Esophagus mucosa (tissue), 1 donor: ENCODE data around the gene FAM241A. TPM values are rescaled to one million over a fixed set of nuclear protein-coding genes. Genes with fewer than 3 reads are reported as not detected.
"Not testable (repeated sequence)": the region's sequence is repeated elsewhere in the genome, so short reads cannot be mapped to it uniquely, and the experiment has no call there.

Experiments
- ATAC-seq: fragments of 200-7000 bp; cut with Tn5 transposase; one replicate; pipeline ENCODE4 v1.9.1; 2020
- total RNA-seq: library from RNA; stranded (reverse); gene quantifications from one replicate; pipeline ENCODE4 v1.2.4, GENCODE V29; 2023
- donor health status: DM: yes; HTN: yes; CAD: no.

Gene FAM241A
- total RNA-seq, 1 donor from 2014 or later, result 2.7 TPM

DNA sequence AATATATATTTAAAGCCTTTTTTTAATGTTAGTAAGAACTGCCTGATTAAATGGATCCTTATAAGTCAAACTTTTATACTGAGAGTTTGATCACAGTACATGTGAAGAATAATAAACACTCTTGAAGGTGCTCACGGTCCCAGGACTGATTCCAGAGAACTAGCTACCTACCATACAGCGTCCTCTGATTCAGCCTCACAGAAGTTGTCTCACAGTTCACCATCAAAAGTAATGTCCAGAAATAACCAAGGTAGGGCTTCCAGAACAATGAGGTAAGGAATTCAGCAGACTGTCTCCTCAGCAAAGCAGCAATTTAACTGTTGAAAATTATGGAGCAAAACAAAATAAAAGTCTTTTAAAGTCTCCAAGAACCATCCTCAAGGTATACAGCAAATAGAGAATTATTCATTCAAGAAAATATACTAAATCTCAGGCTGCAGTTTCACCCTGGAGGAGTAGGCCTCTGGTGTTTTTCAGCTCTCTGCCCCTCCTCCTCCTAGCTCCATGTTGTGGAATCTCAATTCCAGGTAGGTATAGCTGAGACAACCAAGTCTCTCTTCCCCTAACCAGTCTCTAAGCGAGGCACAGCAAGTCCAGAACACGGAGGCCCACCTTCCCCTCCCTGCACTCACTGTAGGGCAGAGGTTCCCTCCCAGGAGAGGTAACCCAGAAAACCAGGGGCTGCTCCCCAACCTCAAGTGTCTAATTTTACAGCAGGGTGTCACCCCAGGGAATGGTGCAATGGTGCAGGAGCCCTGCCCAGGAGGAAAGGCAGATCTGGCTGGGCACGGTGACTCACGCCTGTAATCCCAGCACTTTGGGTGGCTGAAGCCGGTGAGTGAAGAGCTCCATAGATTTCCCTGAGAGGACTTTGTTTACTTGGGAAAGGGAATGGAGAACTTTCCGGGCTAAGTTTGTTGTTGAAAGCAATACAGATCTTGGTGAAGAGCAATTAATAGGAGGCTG lies 28.6 kb downstream of the FAM241A start:
- ATAC-seq, result peak; percentile 96

DNA sequence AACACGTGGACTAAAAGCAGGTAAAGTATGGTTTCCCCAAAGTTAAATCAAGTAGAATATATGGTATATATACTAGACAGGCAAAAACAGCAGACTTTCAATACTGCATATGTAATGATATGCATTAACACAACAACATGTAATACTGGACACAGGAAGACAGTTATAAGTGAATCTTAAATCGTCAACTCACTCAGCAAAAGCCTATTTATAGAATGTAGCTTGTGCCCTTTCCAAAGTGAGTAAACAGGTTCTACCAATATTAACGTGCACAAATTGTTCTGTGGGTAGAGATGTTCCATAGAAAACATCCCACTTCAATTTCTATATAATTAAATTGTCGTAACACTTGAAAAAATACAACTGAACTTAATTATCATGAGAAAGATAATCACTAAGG lies 30.6 kb downstream of the FAM241A start:
- ATAC-seq, result no peak

DNA sequence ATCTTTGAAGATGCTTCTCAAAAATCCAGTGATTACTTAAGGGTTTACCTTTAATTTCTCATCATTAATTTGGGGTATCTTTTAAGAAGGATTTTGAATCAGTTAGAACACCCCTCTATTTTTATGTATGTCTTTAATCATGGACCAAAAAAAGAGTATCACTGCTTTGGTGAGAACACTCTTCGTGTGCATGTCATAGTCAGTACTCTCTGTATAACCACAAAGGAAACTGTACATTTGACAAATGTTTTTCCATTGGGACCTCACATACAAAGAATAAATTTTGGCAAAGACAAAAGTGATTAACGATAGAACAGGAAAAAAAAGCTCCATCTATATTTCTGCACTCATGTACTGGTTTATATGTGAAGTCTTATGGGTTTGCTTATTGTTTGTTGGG lies 31.3 kb downstream of the FAM241A start:
- ATAC-seq, result no peak

DNA sequence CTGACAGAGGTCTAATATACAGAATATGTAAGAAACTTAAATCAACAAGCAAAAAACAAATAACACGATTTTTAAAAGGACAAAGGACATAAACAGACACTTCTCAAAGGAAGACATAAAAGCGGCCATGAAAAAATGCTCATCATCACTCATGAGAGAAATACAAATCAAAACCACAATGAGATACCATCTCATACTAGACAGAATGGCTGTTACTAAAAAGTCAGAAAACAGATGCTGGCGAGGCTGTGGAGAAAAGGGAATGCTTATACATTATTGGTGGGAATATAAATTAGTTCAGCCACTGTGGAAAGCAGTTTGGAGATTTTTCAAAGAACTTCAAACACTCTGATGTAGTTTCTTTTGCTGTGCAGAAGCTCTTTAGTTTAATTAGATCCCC lies 33.5 kb downstream of the FAM241A start:
- not testable (repeated sequence) for ATAC-seq

DNA sequence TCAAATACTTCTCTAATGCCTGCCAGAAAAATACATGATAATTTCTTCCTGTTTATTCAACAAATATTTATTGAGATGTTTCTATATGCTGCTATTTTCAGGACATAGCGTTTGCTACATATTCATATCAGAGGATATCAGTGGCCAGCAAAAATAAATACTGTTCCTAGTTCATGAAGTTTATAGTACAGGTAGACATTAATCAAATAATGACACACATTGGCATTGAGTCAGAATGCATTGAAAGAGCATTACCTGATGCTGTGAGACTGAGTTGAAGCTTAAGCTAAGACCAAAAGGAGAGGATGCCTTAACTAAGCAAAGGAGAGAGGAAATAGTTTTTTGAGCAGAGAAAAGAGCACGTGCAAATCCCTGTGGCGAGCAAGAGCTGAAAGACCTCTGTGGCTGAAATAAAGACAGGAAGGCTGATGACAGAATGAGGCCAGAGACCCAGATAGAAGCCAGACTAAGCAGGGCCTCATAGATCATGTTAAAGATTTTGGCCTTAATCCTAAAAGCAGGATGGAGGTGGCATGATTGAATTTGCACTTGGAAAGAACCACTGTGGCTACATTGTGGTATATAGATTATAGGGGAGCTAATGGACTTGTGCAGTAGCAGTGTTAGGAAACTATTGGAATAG lies 36.2 kb downstream of the FAM241A start:
- no peak for ATAC-seq

DNA sequence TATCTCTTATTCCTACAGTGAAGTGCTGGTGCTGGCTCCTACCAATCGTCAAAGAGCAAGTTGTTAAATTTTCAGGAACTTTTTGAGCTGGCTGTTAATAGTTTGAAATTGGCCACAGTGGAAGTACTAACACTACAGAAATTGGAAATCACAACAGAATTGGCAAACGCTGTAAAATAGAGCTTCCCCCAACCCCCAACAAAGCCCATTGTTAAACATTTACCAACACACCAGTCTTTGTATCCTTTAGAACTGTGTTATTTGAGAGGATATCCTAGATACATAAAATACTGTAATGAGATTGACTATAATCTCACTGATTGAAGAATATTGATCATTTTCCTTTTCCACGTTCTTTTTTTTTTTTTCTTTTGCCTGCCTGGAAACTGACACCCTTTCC lies 37.4 kb downstream of the FAM241A start:
- no peak for ATAC-seq

DNA sequence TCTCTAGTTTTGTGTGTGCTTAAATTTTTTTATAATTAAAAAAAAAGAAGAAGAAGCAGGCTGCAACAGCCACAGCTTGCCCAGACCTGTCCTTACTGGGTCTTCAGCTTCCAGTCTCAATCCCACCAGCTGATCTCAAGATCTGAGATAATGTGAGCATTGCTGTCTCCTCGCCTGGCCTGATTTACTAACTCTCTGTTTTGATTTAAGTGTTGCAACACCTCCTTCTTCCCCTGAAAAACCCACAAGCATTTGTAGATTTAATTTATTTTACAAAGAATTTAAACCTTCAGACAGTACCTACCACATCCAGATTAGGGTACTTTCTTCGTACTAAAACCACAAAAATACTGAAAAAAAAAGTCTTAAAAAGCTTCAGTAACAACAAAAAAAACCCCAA lies 38.0 kb downstream of the FAM241A start:
- ATAC-seq, result no peak

DNA sequence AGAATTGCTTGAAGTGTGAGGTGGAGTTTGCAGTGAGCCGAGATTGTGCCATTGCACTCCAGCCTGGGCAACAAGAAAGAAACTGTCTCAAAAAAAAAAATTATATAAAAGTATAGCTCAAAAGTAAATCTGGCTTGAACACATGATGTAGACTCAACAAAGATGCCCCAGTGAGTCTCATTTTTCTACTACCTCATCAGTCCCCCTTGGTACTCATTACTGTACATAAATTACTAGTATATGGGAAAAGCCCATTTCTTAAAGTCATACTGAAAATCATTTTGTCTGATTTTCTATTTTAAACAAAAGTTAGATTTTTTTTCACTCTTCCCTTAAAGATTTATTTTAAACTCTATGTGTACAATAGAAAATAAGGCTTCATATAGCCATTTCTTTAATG lies 39.2 kb downstream of the FAM241A start:
- no peak for ATAC-seq

DNA sequence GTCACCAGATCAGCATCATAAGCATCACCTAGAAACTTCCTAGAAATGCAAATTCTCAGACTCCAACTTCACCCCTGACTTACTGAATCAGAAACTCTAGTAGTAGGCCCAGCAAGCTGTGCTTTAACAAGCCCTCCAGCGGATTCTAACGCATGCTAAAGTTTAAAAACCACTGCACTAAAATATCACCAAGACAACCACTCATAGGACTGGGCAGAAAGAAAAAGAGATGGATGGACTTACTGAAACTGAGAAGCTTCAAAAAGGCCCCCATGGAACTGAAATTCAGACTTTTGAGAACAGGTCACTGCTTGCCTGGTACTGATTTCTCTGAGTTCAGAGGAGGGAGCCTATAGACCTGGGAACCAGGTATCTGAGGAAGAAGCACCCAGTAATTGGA lies 40.1 kb downstream of the FAM241A start:
- no peak for ATAC-seq

DNA sequence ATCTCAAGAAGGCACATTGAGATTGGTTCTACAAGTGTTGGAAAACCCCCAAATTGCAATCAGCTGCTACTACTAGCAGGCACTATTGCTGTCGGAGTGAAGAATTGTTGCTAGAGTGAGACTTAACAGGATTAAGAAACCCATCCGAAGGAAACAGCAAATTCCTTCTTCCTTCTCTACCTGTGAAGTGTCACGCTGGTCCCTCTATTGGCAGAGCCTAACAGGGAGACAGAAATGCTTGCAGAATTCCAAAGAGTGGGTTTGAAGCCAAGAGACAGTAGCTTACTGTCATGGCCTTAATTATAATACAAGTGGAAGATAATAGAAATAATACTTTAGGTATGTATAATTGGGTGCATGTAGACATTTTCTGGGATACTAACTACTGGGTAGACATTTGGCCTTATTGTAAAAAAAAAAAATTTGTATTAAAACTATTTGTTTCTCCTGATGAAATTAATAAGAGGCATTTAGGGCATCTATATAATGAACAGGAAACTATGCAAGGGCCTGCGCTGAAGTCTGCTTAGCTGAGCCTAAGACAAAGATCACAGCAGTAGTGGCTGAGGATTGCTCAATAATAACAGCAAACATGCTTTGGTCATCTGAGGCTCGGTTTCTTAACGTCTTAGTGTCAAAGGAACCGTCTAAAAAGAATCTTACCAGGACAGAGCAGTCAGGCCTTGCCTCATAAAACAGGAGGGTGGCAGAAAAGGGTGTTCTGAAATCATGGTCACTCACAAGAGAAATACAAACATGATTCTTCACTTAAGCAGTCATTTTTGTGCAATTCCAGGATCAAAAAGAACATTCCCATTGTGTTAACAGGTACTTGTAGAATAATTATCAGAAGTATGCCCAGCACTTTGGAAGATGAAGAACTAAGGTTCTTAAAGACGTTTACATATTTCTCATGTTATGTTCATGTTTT lies 40.8 kb downstream of the FAM241A start:
- ATAC-seq, result no peak

DNA sequence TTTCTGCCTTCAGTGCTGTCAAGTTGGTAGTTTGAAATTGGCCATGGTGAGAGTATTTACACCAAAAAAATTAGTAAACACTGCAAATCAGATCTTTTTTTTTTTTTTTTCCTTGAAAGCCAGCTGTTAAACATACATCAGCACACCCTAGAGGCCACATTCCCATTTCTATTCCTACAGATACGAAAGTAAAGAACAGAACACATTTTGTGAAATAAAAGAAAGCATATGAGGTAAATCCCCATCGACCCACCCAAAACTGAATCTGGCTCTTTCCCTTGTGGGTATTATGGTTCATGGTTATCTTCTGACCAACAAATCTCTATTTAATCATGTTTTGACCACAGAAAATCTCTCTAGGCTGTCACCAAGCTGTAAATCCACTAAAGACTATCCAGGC lies 44.5 kb downstream of the FAM241A start:
- ATAC-seq, result no peak

DNA sequence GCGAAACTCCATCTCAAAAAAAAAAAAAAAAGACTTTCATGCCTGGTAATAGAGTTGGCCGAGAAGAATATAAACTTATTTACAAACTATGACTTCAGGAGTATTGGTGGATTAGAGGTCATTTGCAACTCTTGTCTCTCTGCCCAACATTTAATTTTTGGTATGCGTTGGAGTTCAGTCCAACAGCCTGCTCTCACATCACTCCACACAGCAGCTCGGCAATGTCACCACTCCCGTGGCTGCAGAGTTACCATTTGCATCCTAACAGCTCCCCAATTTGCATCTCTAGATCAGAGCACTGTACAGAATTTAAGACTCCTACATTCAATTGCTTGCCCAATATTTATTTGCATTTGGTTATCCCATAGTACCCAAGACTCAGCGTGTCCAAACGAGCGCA lies 45.4 kb downstream of the FAM241A start:
- no peak for ATAC-seq

DNA sequence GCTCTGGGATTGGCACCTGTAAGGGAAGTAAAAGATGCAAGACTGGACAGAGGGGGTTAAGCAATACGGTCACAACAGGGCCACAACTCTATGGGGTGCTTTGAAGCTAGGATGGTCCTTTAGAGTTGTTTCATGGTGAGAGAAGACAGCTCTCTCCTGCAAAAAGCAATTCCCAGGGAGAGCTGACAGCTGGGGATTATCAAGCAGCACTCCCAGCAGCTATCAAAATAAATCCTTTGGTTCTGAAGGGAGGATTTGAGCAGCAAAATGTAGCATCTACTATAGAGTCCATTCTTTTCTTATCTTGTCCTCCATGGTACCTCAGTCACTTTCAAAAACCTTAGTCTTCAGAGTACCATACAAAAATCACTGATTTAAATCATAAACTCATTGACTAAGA lies 51.2 kb downstream of the FAM241A start:
- no peak for ATAC-seq

DNA sequence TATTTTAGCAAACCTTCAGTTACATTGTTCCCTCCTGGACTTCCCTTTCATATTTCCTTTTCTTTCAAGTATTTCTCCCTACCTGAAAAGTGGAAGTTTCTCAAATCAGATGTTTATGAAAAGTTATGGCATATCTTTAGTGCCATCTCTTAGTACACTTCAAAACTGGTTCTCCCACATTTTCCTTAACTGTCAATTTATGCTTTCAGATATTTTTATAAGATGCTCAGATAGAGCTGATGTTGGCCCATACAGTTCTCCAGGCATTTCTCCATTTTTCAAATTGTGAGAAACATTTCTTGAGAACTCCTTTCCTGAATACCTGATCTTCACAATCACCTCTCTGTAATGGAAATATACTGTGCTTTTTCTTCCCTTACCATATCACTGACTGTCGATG lies 53.8 kb downstream of the FAM241A start:
- ATAC-seq, result no peak

DNA sequence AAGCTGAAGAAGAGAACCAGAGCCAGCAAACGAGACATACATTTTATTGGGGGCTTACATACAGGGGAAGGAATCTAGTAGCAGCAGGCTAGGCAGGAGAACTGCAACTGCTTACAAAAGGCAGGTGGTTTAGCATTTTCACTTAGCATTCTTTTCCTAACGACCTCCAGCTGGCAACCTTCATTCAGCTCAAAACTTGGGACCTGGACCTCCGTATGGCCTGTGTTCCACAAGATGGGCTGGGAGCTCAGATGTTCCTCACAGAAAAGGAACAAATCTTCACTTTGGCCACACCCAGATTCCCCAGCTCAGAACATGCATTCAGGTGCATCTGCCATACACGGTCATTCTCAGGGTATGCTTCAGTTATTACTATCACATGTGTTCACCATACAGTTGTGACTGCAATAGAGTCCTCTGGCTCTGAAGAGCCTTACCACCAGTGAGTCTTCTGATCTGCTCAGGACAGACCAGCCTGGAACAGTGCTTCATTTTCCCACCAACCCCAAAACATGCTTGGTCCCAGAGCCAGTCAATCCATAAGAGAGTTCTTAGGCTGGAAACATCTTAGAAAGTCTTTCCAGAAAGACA lies 56.8 kb downstream of the FAM241A start:
- no peak for ATAC-seq

DNA sequence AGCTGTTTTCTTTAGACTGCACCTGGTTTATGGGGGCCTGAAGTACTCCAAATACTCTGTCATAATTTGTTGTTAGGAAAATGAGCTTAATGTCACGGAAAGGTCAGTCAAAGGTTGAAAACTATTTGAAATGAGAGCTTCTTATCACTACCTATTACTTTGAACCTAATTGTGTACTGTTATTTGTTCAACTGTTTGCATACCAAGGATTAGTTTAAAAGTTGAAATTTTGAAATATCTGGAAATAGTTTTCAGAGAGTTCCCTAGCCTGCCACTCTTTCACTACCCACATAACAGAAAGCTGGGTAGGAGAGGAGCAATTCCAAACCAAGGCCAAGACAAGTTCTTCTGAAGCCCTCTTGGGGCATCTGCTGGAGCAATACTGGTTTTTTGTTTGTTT lies 58.3 kb downstream of the FAM241A start:
- ATAC-seq, result no peak

DNA sequence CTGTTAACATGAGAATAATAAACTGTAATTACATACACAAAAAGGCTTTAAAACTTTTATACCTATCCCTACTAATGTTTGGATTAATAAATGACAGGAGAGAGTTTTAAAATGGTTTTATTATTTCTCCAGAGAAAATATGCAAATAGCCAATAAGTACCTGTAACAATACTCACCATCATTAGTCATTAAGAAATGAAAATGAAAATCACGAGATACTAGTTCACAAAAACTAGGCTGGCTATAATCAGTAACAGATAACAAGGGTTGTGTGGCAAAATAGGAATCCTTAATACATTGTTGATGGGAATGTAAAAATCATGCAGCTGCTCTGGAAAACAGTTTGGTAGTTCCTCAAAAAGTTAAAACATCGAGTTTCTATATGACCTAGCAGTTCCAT lies 61.2 kb downstream of the FAM241A start:
- ATAC-seq, result no peak

DNA sequence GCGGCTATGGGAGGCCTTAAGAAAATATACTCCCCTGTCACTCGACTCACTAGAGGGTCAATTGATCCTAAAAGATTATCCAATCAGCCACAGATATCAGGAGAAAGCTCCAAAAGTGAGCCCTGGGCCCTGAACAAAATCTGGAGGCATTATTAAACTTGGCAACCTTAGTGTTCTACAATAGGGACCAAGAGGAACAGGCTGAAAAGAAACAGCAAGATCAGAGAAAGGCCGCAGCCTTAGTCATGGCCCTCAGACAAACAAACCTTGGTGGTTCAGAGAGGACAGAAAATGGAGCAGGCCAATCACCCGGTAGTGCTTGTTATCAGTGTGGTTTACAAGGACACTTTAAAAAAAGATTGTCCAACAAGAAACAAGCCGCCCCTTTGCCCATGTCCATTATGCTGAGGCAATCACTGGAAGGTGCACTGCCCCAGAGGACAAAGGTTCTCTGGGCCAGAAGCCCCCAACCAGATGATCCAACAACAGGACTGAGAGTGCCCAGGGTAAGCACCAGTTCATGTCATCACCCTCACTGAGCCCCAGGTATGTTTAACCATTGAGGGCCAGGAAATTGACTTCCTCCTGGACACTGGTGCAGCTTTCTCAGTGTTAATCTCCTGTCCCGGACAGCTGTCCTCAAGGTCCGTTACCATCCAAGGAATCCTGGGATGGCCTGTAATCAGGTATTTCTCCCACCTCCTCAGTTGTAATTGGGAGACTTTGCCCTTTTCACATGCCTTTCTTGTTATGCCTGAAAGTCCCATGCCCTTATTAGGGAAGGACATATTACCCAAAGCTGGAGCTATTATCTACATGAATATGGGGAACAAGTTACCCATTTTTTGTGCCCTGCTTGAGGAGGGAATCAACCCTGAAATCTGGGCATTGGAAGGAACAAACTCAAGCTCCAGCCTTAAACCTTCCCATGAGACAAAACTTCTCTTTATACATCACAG lies 63.2 kb downstream of the FAM241A start:
- not testable (repeated sequence) for ATAC-seq

DNA sequence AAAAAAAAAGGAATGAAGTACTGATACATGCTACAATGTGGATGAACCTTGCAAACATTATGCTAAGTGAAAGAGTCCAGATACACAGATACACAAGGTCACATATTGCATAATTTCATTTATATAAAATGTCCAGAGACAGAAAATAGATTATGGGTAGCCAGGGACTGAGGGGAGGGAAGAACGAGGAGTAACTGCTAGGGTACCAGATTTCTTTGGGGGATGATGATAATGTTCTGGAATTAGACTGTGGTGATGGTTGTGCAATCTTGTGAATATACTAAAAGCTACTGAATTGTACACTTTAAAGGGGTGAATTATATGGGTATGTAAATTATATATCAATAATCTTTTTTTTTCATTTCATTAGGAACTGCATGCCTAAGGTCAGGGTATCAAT lies 65.5 kb downstream of the FAM241A start:
- no peak for ATAC-seq

DNA sequence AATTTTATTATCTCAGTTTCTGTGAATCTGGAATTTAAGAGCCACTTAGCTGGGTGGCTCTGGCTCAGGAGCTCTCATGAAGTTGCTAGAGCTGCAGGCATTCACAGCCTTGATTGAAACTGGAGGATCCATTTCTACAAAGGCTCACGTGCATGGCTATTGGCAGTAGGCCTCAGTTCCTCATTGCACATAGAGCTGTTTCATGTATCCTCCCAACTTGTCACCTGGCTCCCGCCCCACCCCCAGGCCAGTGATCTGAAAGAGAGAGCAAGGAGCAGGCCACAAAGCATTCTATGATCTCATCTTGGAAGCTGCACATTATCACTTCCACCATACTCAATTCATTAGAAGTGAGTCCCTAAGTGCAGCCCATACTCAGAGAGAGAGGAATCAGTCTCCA lies 67.8 kb downstream of the FAM241A start:
- ATAC-seq, result peak; percentile 92

DNA sequence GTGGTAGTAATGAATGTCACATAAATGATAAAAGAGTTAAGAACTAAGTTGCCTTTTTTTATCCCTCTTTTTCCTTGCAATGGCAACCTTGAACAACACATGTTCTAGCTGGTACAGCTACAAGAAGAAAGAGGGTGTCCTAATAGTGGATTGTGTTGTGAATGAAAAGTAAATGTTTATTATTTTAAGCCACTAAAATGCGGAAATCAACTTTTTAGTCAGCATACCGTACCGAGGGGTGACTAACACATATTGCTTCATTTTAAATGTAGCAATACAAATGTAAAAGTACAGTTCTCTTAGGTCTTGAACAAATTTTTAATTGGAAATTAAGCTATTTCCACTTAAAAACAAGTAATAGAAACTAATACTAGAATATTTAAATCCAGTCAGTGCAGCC lies 68.6 kb downstream of the FAM241A start:
- ATAC-seq, result peak; percentile 79
